GM23338 (cell line): ENCODE measurements around the gene SHISA6. TPM values are rescaled to one million over a fixed set of nuclear protein-coding genes. Genes with fewer than 3 reads are reported as not detected.

ENCODE experiments used
- ATAC-seq: fragments of 200-7000 bp; cut with Tn5 transposase; 3 replicates; pipeline ENCODE4 v1.9.1; 2020
- DNase-seq: peaks from one replicate; pipeline ENCODE4 v3.0.0-alpha.2; 2015; ENCODE audit warnings: low spot score
- H2AFZ ChIP-seq: fragments of 200-600 bp; sonication (generic); 2 replicates; pipeline ENCODE4 v1.8.0; 2016; ENCODE audit warnings: antibody characterized with exemption, mild to moderate bottlenecking, moderate library complexity
- H3F3A ChIP-seq: fragments of 200-600 bp; sonication (generic); replicated peaks from 2 replicates; pipeline ENCODE4 v1.8.0; 2017; ENCODE audit warnings: antibody characterized with exemption, mixed run types, low read depth
- H3K27ac ChIP-seq: fragments of 200-600 bp; sonication (generic); 2 replicates; pipeline ENCODE4 v1.6.1; 2016; ENCODE audit warnings: low read depth
- H3K27me3 ChIP-seq: fragments of 200-600 bp; sonication (generic); 2 replicates; pipeline ENCODE4 v1.8.0; 2016; ENCODE audit warnings: mild to moderate bottlenecking, mixed run types, moderate library complexity; ENCODE audit not compliant: insufficient read depth
- H3K36me3 ChIP-seq: fragments of 200-600 bp; sonication (generic); 2 replicates; pipeline ENCODE4 v1.8.0; 2016; ENCODE audit warnings: mild to moderate bottlenecking; ENCODE audit not compliant: insufficient read depth
- H3K4me1 ChIP-seq: fragments of 200-600 bp; sonication (generic); 2 replicates; pipeline ENCODE4 v1.8.0; 2016; ENCODE audit warnings: mild to moderate bottlenecking, moderate library complexity; ENCODE audit not compliant: insufficient read depth
- H3K4me2 ChIP-seq: fragments of 200-600 bp; sonication (generic); 2 replicates; pipeline ENCODE4 v1.7.1; 2017; ENCODE audit warnings: mixed run types
- H3K4me3 ChIP-seq: fragments of 200-600 bp; sonication (generic); 2 replicates; pipeline ENCODE4 v1.6.1; 2016; ENCODE audit warnings: mixed run types
- H3K79me2 ChIP-seq: fragments of 200-600 bp; sonication (generic); replicated peaks from 2 replicates; pipeline ENCODE4 v1.8.0; 2017; ENCODE audit warnings: mild to moderate bottlenecking; ENCODE audit not compliant: insufficient read depth
- H3K9me2 ChIP-seq: fragments of 200-600 bp; sonication (generic); 2 replicates; pipeline ENCODE4 v1.8.0; 2017; ENCODE audit not compliant: insufficient read depth
- H4K20me1 ChIP-seq: fragments of 200-600 bp; sonication (generic); replicated peaks from 2 replicates; pipeline ENCODE4 v1.8.0; 2017; ENCODE audit warnings: mild to moderate bottlenecking; ENCODE audit not compliant: insufficient read depth
- H3K27ac Mint-ChIP-seq: 2 replicates; pipeline ENCODE4 v1.8.0; 2020; ENCODE audit warnings: inconsistent platforms, mild to moderate bottlenecking, moderate library complexity, mixed read lengths
- H3K27me3 Mint-ChIP-seq: 3 replicates; pipeline ENCODE4 v1.8.0; 2022; ENCODE audit warnings: low read depth, mild to moderate bottlenecking, moderate library complexity, mixed read lengths, inconsistent platforms; ENCODE audit not compliant: insufficient read depth, poor library complexity
- H3K36me3 Mint-ChIP-seq: 3 replicates; pipeline ENCODE4 v1.8.0; 2021; ENCODE audit warnings: low read depth, mild to moderate bottlenecking, inconsistent platforms, moderate library complexity, mixed read lengths
- H3K4me1 Mint-ChIP-seq: 3 replicates; pipeline ENCODE4 v1.8.0; 2020; ENCODE audit warnings: mild to moderate bottlenecking, inconsistent platforms, mixed read lengths
- H3K4me3 Mint-ChIP-seq: 3 replicates; pipeline ENCODE4 v1.8.0; 2021; ENCODE audit warnings: moderate library complexity, mild to moderate bottlenecking, inconsistent platforms, mixed read lengths
- H3K9me3 Mint-ChIP-seq: 3 replicates; pipeline ENCODE4 v1.8.0; 2020; ENCODE audit warnings: moderate library complexity, mild to moderate bottlenecking, inconsistent platforms, mixed read lengths
- CTCF ChIP-seq, 2 experiments: fragments of 200-600 bp in 1 of 2; sonication (generic) in 1 of 2; conservative IDR thresholded peaks; 2 replicates each; pipeline versions ENCODE4 v1.5.1 to v1.6.1; 2016 to 2017; ENCODE audit warnings: antibody characterized with exemption in 2 of 2, low read depth in 2 of 2, mild to moderate bottlenecking in 2 of 2, moderate library complexity in 1 of 2
- ETS1 ChIP-seq: IDR thresholded peaks from 2 replicates; pipeline ENCODE4 v1.6.1; 2016; ENCODE audit warnings: antibody characterized with exemption
- EZH2 ChIP-seq: fragments of 200-600 bp; sonication (generic); IDR thresholded peaks from one replicate; pipeline ENCODE4 v1.8.0; 2017; ENCODE audit warnings: antibody characterized with exemption, mild to moderate bottlenecking, low read depth; ENCODE audit not compliant: unreplicated experiment
- EZH2phosphoT487 ChIP-seq: fragments of 200-600 bp; sonication (generic); IDR thresholded peaks from one replicate; pipeline ENCODE4 v1.8.1; 2018; ENCODE audit warnings: antibody characterized with exemption; ENCODE audit not compliant: unreplicated experiment
- NANOG ChIP-seq: IDR thresholded peaks from 2 replicates; pipeline ENCODE4 v1.6.1; 2016; ENCODE audit warnings: antibody characterized with exemption, borderline replicate concordance
- POLR2AphosphoS5 ChIP-seq: IDR thresholded peaks from 2 replicates; pipeline ENCODE4 v1.6.1; 2016; ENCODE audit warnings: antibody characterized with exemption, low read depth
- STAT1 ChIP-seq: IDR thresholded peaks from one replicate; pipeline ENCODE4 v1.6.1; 2016; ENCODE audit warnings: antibody characterized with exemption; ENCODE audit not compliant: unreplicated experiment
- ZNF114 ChIP-seq: fragments of 250-450 bp; sonication (Bioruptor Pico); IDR thresholded peaks from 2 replicates; pipeline ENCODE4 v1.5.0; 2020; ENCODE audit warnings: mild to moderate bottlenecking, moderate library complexity
- ZNF331 ChIP-seq: fragments of 250-450 bp; sonication (Bioruptor Pico); IDR thresholded peaks from 2 replicates; pipeline ENCODE4 v1.5.0; 2020; ENCODE audit warnings: low read depth, mild to moderate bottlenecking, moderate library complexity
- ZNF462 ChIP-seq: fragments of 250-450 bp; sonication (Bioruptor Pico); IDR thresholded peaks from 2 replicates; pipeline ENCODE4 v1.5.0; 2020; ENCODE audit warnings: mild to moderate bottlenecking, moderate library complexity
- polyA plus RNA-seq: library from polyadenylated mRNA; unstranded; fragments of >200 nt; fragmentation: Nextera tagmentation; extraction: Ambion mirVana; gene quantifications from 2 replicates; pipeline ENCODE4 v1.2.1, GENCODE V29; 2016
- total RNA-seq: library from RNA; depleted of rRNA; stranded (reverse); fragments of >200 nt; shearing (Covaris generic); gene quantifications from 2 replicates; pipeline ENCODE4 v1.2.3, GENCODE V29; 2014

Gene SHISA6
- total and polyA plus RNA-seq, 2 experiments from 2014 or later, result 0.52 TPM; not detected in 1

GRCh38 chr17:11550431-11550830 is 309.4 kb downstream of the SHISA6 start (continued):
- TF ChIP-seq ZNF462 (CRISPR knock-in tag), result no peak
- TF ChIP-seq ZNF114, result no peak
- TF ChIP-seq NANOG, result no peak
- TF ChIP-seq CTCF (conservative IDR thresholded peaks at IDR 0.05; ENCODE audit: low read depth in 2 of 2), result no peak
- no peak for TF ChIP-seq EZH2
- no peak for TF ChIP-seq ZNF331
- no peak for TF ChIP-seq POLR2AphosphoS5

GRCh38 chr17:11551442-11551841 is 310.4 kb downstream of the SHISA6 start:
- H3K27ac Mint-ChIP-seq, result no peak overlapping the region
- DNase-seq (no peak), ATAC-seq (no peak)
- H3K27ac ChIP-seq, result no peak overlapping the region
- H4K20me1 ChIP-seq, result no peaks in the 10 kb centered on the region
- no peak overlapping the region for H3K4me3 ChIP-seq
- H3K4me3 Mint-ChIP-seq, result no peak overlapping the region
- H3K4me1 Mint-ChIP-seq, result no peaks in the 10 kb centered on the region
- no peak overlapping the region for H2AFZ ChIP-seq
- H3K4me2 ChIP-seq, result no peak overlapping the region
- H3K9me2 ChIP-seq, result no peaks in the 10 kb centered on the region
- H3K9me3 Mint-ChIP-seq, result peaks cover 97% of the 10 kb centered on the region
- H3F3A ChIP-seq, result no peaks in the 10 kb centered on the region
- no peaks in the 10 kb centered on the region for H3K27me3 Mint-ChIP-seq
- TF ChIP-seq CTCF (conservative IDR thresholded peaks at IDR 0.05; ENCODE audit: low read depth in 2 of 2) (no peak), ZNF331 (no peak), POLR2AphosphoS5 (no peak), EZH2 (no peak), NANOG (no peak), STAT1 (no peak), ZNF114 (no peak), ETS1 (no peak), EZH2phosphoT487 (no peak)
- no peaks in the 10 kb centered on the region for H3K36me3 ChIP-seq
- no peaks in the 10 kb centered on the region for H3K4me1 ChIP-seq
- H3K27me3 ChIP-seq, result no peaks in the 10 kb centered on the region
- H3K79me2 ChIP-seq, result no peaks in the 10 kb centered on the region
- peaks cover 49% of the 10 kb centered on the region for H3K36me3 Mint-ChIP-seq
